H9 (cell line): ENCODE measurements around the gene MCM3AP. TPM values are rescaled to one million over a fixed set of nuclear protein-coding genes. Genes with fewer than 3 reads are reported as not detected.

ENCODE experiments used
- DNase-seq: peaks from one replicate; pipeline ENCODE4 v3.0.0-alpha.2; 2017
- H2AFZ ChIP-seq: one replicate; pipeline ENCODE4 v1.6.1; 2013; ENCODE audit warnings: mild to moderate bottlenecking, low read length, control low read depth, moderate library complexity
- H2AK5ac ChIP-seq: 2 replicates; pipeline ENCODE4 v1.6.1; 2013; ENCODE audit warnings: low read length, control low read depth, mixed read lengths; ENCODE audit not compliant: insufficient read length
- H2BK120ac ChIP-seq: one replicate; pipeline ENCODE4 v1.6.1; 2013; ENCODE audit warnings: low read depth, mild to moderate bottlenecking, low read length, control low read depth, inconsistent platforms; ENCODE audit not compliant: poor library complexity, severe bottlenecking
- H2BK12ac ChIP-seq: 2 replicates; pipeline ENCODE4 v1.6.1; 2013; ENCODE audit warnings: low read length, control low read depth, mixed read lengths, low read depth; ENCODE audit not compliant: insufficient read length
- H2BK15ac ChIP-seq: 2 replicates; pipeline ENCODE4 v1.6.1; 2013; ENCODE audit warnings: low read depth, low read length, control low read depth
- H2BK20ac ChIP-seq: one replicate; pipeline ENCODE4 v1.6.1; 2013; ENCODE audit warnings: low read depth, mild to moderate bottlenecking, low read length, control low read depth, inconsistent platforms; ENCODE audit not compliant: poor library complexity, severe bottlenecking
- H2BK5ac ChIP-seq: 2 replicates; pipeline ENCODE4 v1.6.1; 2013; ENCODE audit warnings: low read length, control low read depth, mixed read lengths; ENCODE audit not compliant: insufficient read length
- H3K14ac ChIP-seq: 2 replicates; pipeline ENCODE4 v1.6.1; 2013; ENCODE audit warnings: low read length, control low read depth; ENCODE audit not compliant: insufficient read depth
- H3K18ac ChIP-seq: 2 replicates; pipeline ENCODE4 v1.6.1; 2013; ENCODE audit warnings: low read depth, mild to moderate bottlenecking, mixed read lengths, low read length, control low read depth; ENCODE audit not compliant: insufficient read length
- H3K23ac ChIP-seq: 2 replicates; pipeline ENCODE4 v1.6.1; 2013; ENCODE audit warnings: low read length, control low read depth, mixed read lengths, low read depth; ENCODE audit not compliant: insufficient read length
- H3K23me2 ChIP-seq: 2 replicates; pipeline ENCODE4 v1.6.1; 2013; ENCODE audit warnings: low read depth, mild to moderate bottlenecking, mixed read lengths, low read length, control low read depth; ENCODE audit not compliant: insufficient read length, poor library complexity, severe bottlenecking
- H3K27ac ChIP-seq: 2 replicates; pipeline ENCODE4 v1.5.1; 2013; ENCODE audit warnings: low read length, control low read depth, mixed read lengths, low read depth; ENCODE audit not compliant: insufficient read length
- H3K27me3 ChIP-seq: 2 replicates; pipeline ENCODE4 v1.6.1; 2013; ENCODE audit warnings: low read length, control low read depth, inconsistent platforms; ENCODE audit not compliant: insufficient read depth
- H3K4ac ChIP-seq: 2 replicates; pipeline ENCODE4 v1.6.1; 2013; ENCODE audit warnings: low read depth, mild to moderate bottlenecking, control low read depth, inconsistent platforms, low read length, moderate library complexity
- H3K4me1 ChIP-seq: 2 replicates; pipeline ENCODE4 v1.6.1; 2013; ENCODE audit warnings: low read length, control low read depth, inconsistent platforms; ENCODE audit not compliant: insufficient read depth
- H3K4me2 ChIP-seq: 2 replicates; pipeline ENCODE4 v1.6.1; 2013; ENCODE audit warnings: low read length, control low read depth, mixed read lengths; ENCODE audit not compliant: insufficient read length, insufficient read depth
- H3K56ac ChIP-seq: 2 replicates; pipeline ENCODE4 v1.6.1; 2013; ENCODE audit warnings: low read depth, mild to moderate bottlenecking, mixed read lengths, low read length, control low read depth; ENCODE audit not compliant: insufficient read length
- H3K79me1 ChIP-seq: 2 replicates; pipeline ENCODE4 v1.6.1; 2013; ENCODE audit warnings: low read depth, mild to moderate bottlenecking, moderate library complexity, low read length, control low read depth, inconsistent platforms; ENCODE audit not compliant: insufficient read depth, poor library complexity, severe bottlenecking
- H3K79me2 ChIP-seq: 2 replicates; pipeline ENCODE4 v1.6.1; 2013; ENCODE audit warnings: low read length, control low read depth, inconsistent platforms; ENCODE audit not compliant: insufficient read depth
- H3K9ac ChIP-seq: 2 replicates; pipeline ENCODE4 v1.6.1; 2013; ENCODE audit warnings: low read length, control low read depth, mixed read lengths; ENCODE audit not compliant: insufficient read length; ENCODE audit errors: extremely low read depth
- H3K9me3 ChIP-seq: one replicate; pipeline ENCODE4 v1.6.1; 2013; ENCODE audit warnings: low read depth, low read length, inconsistent platforms; ENCODE audit not compliant: control insufficient read depth
- H3T11ph ChIP-seq: one replicate; pipeline ENCODE4 v1.6.1; 2013; ENCODE audit warnings: mild to moderate bottlenecking, low read length, control low read depth, inconsistent platforms
- H4K20me1 ChIP-seq: one replicate; pipeline ENCODE4 v1.6.1; 2013; ENCODE audit not compliant: control insufficient read depth, insufficient read length, insufficient read depth
- H4K5ac ChIP-seq: 2 replicates; pipeline ENCODE4 v1.6.1; 2013; ENCODE audit warnings: low read depth, mild to moderate bottlenecking, mixed read lengths, low read length, control low read depth; ENCODE audit not compliant: insufficient read length
- H4K8ac ChIP-seq: replicated peaks from 2 replicates; pipeline ENCODE4 v1.6.1; 2013; ENCODE audit warnings: low read length, control low read depth, mixed read lengths, low read depth; ENCODE audit not compliant: insufficient read length
- H4K91ac ChIP-seq: 2 replicates; pipeline ENCODE4 v1.6.1; 2013; ENCODE audit warnings: low read depth, mild to moderate bottlenecking, moderate library complexity, mixed read lengths, low read length, control low read depth; ENCODE audit not compliant: insufficient read length
- H3K27ac Mint-ChIP-seq, 3 experiments: 2 replicates in 2 of 3; 3 replicates in 1 of 3; pipeline ENCODE4 v1.8.0; 2020 to 2021; ENCODE audit warnings: mixed read lengths in 3 of 3, mild to moderate bottlenecking in 1 of 3, moderate library complexity in 1 of 3
- H3K27me3 Mint-ChIP-seq: 2 replicates; pipeline ENCODE4 v1.8.0; 2021; ENCODE audit warnings: low read depth, mild to moderate bottlenecking, moderate library complexity, mixed read lengths
- H3K36me3 Mint-ChIP-seq, 3 experiments: 2 replicates in 2 of 3; 3 replicates in 1 of 3; pipeline ENCODE4 v1.8.0; 2020 to 2021; ENCODE audit warnings: low read depth in 3 of 3, mixed read lengths in 3 of 3; ENCODE audit not compliant: insufficient read depth in 1 of 3
- H3K4me1 Mint-ChIP-seq, 2 experiments: 2 replicates each; pipeline ENCODE4 v1.8.0; 2020; ENCODE audit warnings: mixed read lengths in 2 of 2
- H3K4me3 Mint-ChIP-seq, 2 experiments: 2 replicates in 1 of 2; 3 replicates in 1 of 2; pipeline ENCODE4 v1.8.0; 2020 to 2021; ENCODE audit warnings: mild to moderate bottlenecking in 2 of 2, mixed read lengths in 2 of 2, moderate library complexity in 1 of 2
- H3K9me3 Mint-ChIP-seq, 2 experiments: 2 replicates in 1 of 2; 3 replicates in 1 of 2; pipeline ENCODE4 v1.8.0; 2020; ENCODE audit warnings: mild to moderate bottlenecking in 2 of 2, mixed read lengths in 2 of 2, moderate library complexity in 1 of 2
- CTCF ChIP-seq: fragments of 200-600 bp; sonication (generic); conservative IDR thresholded peaks from 3 replicates; pipeline ENCODE4 v1.8.0; 2021; ENCODE audit warnings: antibody characterized with exemption, mild to moderate bottlenecking
- WGBS: extraction: QIAGEN DNeasy Blood & Tissue Kit; methylation state at CpG from one replicate; pipeline ENCODE4 v1.1.7; 2013; ENCODE audit warnings: missing lambda C conversion rate, low lambda C conversion rate, mixed read lengths; ENCODE audit not compliant: insufficient read length; ENCODE audit errors: extremely low coverage; 5-methylcytosine and 5-hydroxymethylcytosine counted together
- total RNA-seq: library from RNA; stranded (reverse); gene quantifications from 2 replicates; pipeline ENCODE4 v1.2.1, GENCODE V29; 2021

Gene MCM3AP
- total RNA-seq, 1 experiment from 2014 or later, result 124 TPM

- Histone ChIP-seq H3K27ac (no peak overlapping the region), H3T11ph (no peak overlapping the region), H3K79me1 (no peaks in the 10 kb centered on the region), H3K9me3 (no peaks in the 10 kb centered on the region), H2BK15ac (no peak overlapping the region), H3K14ac (no peak overlapping the region; the same call in 1 of the 2 replicates), H2BK120ac (no peak overlapping the region), H2BK12ac (no peak overlapping the region), H3K56ac (no peak overlapping the region), H3K9ac (no peak overlapping the region), H3K4me2 (no peak overlapping the region), H4K20me1 (no peaks in the 10 kb centered on the region), H2BK5ac (no peak overlapping the region), H2AFZ (no peak overlapping the region), H4K5ac (no peak overlapping the region), H3K23me2 (no peaks in the 10 kb centered on the region), H4K91ac (no peak overlapping the region), H3K18ac (no peak overlapping the region), H2AK5ac (no peak overlapping the region), H3K23ac (no peak overlapping the region), H2BK20ac (no peak overlapping the region), H3K79me2 (no peaks in the 10 kb centered on the region), H3K27me3 (no peaks in the 10 kb centered on the region), H4K8ac (no peak overlapping the region), H3K4ac (no peak overlapping the region), H3K4me1 (no peaks in the 10 kb centered on the region)
- no CpG with 5 or more reads among the region's 24 CpGs for WGBS
- H3K4me3 Mint-ChIP-seq, result no peak overlapping the region
- no peak overlapping the region for H3K27ac Mint-ChIP-seq
- peaks cover 32 to 64% (median 51%) of the 10 kb centered on the region in 3 experiments for H3K36me3 Mint-ChIP-seq
- peaks cover 6 to 9% of the 10 kb centered on the region in 2 experiments; a peak in 3 of 4 replicates for H3K4me1 Mint-ChIP-seq
- no peak for TF ChIP-seq CTCF
- no peak for DNase-seq
- no peaks in the 10 kb centered on the region for H3K9me3 Mint-ChIP-seq
- H3K27me3 Mint-ChIP-seq, result no peaks in the 10 kb centered on the region
These were observed 79.0 kb downstream of the MCM3AP start for GRCh38 chr21:46206163-46207005.
